Activated T-cell treated with anti-CD3 and anti-CD28 coated beads for 48 hours (primary cell): Measurements from ENCODE around the gene CXCL16.
"Not testable (repeated sequence)": the region's sequence is repeated elsewhere in the genome, so short reads cannot be mapped to it uniquely, and the experiment has no call there.

Experiments used
- DNase-seq: peaks from one replicate; pipeline ENCODE4 v3.0.0-alpha.2; 2020; ENCODE audit warnings: low read depth

CXCL16 gene

DNA sequence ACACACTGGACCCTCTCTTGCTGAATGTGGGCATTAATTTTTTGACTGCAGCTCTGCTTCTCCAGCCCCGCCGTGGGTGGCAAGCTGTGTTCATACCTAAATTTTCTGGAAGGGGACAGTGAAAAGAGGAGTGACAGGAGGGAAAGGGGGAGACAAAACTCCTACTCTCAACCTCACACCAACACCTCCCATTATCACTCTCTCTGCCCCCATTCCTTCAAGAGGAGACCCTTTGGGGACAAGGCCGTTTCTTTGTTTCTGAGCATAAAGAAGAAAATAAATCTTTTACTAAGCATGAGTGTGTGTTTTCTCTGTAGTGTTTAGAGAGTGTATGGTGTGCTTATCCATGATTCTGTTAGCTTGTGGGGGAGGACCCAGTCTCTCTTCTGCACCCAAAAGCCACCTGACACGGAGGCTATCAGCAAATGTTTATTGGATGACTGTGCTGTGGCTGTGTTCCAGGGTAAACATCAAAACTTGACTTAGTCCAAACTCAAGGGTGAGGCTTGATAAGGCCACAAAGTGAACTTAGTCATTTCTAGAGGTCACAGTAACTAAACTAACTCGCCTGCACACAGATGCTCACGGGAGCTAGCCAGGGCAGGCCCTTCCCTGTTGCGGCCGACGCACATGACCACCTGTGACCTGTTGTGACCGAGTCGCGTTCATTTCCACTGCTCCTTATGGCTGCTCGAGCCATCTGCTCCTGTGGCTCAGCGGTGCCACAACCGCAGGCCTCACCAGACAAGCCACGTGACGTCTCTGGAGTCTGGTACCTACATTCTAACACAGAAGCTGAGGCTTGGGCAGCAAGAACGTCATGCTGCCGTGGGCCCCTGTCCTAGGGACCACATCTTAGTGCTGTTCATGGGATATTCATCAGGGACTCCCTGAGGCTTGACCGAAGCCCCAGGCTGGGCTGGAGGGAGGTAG, 18.3 kb downstream of the CXCL16 start:
- no peak for DNase-seq

DNA sequence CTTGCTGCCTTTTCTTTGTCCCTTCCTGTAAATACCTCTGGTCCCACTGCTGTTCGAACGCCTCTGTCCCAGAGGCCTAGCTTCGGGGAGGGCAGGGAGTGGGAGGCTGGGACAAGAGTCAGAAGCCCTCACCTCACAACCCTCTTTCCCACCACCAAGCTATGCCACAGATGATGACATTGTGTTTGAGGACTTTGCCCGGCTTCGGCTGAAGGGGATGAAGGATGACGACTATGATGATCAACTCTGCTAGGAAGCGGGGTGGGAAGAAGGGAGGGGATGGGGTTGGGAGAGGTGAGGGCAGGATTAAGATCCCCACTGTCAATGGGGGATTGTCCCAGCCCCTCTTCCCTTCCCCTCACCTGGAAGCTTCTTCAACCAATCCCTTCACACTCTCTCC, 18.9 kb downstream of the CXCL16 start:
- no peak for DNase-seq

DNA sequence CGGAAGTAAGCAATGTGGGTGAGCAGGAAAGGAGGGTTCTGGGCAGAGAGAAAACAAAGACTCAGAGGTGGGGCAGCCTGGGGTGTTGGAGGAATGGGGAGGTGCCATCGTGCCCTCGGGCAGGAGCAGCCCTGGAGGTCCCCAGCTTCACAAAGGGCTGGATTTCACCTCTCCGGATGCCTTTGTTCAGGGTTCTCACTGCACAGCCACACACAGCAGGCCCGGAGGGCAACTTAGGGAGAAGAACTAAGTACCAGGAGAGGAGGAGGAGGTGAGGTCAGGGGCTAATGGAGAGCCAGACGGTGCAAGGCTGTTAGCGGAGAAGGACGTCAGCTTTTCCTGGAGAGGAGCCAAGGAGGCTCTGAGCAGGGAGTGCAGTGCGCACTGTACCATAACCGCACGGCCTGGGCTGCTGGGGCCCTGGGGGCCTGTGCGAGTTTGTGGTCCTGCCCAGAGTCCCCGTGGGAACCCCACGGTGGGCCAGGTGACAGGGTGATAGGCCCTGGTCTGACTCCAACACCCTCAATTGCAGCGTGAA, 20.0 kb downstream of the CXCL16 start:
- no peak for DNase-seq

DNA sequence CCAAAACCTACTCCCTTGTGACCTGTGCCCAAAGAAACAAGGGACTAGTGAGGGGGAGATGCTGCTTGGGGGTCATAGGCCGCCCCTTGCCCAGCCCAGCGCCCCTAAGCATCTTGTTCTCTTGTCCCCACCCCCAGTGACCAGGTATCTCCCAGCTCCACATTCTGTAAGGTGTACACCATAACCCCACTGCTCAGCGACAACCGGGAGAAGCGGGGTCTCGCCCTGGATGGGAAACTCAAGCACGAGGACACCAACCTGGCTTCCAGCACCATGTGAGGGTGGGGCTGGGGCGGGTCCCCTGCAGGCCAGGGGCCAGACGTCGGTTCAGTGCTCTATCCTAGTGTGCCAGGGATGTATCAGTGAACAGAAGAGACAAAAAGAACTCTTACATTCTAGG, 20.6 kb downstream of the CXCL16 start:
- DNase-seq, result no peak

DNA sequence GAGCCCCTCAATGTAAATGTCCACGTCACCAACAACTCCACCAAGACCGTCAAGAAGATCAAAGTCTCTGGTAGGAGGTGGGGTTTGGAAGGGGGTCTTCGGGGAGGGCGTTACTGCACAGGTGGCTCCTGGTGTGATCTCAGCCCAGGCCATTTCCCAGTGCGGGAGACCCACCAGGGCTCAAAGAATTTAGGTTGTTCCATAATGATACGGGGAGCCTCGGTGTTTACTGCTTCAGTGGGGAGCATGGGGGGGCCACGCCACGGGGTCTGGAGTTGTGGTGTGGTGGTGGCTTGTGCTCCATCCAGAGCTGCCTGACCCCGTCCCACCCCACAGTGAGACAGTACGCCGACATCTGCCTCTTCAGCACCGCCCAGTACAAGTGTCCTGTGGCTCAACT, 21.5 kb downstream of the CXCL16 start:
- no peak for DNase-seq

DNA sequence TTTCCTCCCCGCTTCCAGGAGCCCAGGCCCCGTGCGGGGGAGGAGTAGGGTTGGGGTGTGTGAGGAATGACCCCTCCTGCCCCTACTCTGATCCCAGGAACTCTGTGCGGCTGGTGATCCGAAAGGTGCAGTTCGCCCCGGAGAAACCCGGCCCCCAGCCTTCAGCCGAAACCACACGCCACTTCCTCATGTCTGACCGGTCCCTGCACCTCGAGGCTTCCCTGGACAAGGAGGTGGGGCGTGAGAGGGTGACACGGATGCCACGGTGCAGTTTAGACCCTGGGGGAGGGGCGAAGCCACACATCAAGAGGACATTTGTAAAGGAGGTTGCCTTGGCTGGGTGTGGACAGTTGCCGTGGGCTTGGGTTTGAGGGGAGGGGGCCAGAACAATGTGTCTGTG, 21.9 kb downstream of the CXCL16 start:
- no peak for DNase-seq

DNA sequence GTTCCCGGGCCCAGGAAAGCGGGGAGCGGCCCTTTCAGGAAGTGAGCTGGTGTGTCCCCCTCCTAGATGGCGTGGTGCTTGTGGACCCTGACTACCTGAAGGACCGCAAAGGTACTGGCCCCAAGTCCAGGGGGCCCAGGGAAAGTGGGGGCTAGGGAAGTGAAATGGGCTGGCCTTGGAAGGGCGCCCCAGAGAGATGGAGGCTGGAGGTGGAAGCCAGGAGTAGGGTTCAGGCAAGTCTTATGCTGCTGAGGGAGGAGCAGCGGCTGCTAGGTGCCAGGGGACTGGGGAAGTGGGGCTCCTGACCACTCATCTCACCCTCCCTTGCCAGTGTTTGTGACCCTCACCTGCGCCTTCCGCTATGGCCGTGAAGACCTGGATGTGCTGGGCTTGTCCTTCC, 23.6 kb downstream of the CXCL16 start:
- DNase-seq, result no peak

DNA sequence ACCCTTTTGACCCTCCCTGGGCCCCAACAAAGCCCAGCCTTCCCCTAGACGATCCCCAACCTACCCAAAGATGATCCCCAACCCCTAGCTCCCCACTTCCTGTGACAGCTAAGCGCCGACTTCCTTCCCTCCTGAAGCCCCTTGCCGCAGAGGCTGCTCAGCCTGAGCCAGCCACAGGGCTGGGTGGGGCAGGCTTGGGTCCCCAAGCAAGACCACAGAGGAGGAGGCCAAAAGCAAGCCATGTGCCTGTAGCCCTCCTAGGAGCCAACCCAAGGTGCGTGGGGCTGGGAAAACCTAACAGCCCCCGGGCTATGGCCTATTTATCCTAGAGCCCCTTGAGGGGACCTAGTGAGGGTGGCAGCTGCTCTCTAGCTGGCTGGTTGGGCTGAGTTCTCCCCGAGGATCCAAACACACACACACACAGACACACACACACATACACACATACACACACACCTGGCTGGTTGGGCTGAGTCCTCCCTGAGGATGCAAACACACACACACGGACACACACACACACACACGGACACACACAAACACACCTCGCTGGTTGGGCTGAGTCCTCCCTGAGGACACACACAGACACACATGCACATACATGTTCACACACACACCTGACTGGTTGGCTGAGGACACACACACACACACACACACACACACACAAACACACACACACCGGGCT, 24.5 kb downstream of the CXCL16 start:
- DNase-seq, result no peak

DNA sequence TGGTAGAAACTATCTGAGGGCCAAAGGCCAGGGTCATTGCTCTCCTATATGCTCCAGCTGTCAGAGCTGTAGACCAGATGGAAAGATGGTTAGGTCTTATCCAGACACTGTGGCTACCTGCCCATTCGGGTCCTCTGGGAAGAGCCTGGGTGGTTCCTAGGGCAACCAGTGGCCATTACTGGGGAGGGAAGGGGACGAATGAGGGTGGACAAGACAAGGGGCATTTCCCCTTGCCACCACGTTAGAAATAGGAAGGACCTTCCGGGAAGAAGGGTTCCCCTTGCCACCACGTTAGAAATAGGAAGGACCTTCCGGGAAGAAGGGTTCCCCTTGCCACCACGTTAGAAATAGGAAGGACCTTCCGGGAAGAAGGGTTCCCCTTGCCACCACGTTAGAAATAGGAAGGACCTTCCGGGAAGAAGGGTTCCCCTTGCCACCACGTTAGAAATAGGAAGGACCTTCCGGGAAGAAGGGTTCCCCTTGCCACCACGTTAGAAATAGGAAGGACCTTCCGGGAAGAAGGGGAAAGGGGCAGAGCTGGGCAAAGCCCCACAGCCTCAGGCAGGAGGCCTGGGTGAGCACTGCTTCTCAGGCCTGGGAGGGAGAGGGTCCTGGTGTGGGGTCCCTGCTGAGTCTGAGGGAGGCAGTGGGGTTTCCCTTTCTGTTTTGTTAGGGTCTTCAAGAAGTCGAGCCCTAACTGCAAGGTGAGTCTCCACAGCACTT, 25.2 kb downstream of the CXCL16 start:
- DNase-seq, result not testable (repeated sequence)

DNA sequence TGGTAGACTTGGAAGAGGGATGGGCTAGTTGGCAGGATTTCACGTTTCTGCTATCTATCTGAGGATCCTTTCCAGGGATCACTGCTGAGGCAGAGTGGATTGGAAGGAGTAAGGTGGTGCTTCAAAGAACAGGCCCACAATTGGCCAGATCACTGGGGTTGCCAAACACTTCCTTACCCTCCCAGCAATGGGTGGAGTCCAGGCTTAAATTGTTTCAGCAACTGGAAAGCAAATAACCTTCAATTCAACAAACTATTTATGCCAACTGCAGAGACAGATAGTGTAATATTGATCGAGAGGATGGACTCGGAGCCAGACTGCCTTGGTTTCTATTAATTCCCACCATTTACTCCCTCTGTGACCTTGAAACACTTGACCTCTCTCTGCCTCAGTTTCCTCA, 27.2 kb downstream of the CXCL16 start:
- no peak for DNase-seq

DNA sequence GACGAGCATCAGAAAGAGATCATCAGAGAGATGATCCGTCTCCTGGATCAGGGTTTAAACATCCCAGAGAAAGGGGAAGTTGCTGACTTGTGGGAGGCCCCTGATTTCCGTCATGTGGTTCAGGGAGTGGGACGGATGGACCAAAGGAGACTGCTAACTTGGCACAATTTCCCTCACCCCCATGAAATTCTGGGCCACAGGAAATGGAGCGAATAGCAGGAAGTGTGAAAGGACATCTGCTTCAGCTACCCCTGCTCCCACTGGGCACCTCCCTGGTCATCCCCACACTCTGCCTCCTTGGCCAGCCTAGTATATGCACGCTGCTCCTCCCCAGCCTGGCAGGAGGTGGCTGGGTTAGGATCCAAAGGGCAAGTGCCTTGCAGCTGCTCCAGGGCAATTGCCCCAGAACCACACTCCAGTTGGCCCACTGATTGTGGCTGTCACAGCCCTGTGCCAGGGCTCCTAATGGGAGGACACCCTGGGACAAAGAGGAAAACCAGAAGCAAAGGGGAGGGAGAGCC, 28.0 kb downstream of the CXCL16 start:
- no peak for DNase-seq

DNA sequence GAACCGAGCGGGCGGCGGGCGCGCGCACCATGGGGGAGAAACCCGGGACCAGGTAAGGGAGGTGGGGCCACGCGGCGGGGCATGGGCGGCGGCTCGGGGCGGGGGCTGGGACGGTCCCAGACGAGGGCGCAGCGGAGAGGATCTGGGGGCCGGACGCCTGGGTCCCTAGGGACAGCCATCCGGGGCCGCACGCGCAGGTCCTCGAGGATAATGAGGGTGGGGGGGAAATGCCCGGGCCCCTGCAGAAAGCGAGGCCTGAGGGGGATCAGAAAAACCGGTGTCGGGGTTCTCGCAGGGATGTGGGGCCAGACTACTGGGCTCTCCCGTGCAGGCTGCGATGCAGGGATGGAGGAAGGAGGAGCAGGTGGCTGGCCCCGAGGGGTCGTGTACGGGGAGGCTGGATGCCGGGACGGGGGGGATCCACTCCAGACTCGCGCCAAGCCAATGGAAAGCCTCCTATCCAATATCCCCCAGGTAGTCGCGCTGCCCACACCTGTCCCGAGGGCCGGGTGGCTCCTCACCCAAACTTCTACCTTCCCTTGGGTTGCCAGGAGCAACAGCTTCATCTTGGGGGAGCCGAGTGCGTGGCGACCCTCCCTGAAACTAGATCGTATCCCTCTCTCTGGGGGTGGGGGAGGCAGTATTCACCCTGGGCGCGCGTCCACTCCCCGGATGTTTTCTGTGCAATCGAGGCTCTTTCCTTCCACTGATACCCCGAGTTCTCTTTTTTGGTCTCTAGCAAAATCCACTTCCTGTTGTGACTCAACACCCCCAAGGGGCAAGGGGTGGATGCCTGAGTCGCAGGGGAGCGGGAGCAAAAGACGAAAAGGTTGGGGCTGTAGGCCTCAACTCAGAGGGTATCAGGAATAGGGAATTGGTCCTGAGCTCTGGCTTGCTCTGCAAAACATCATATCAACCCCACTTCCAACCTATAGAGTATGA, 28.8 kb downstream of the CXCL16 start:
- peak; percentile 24 for DNase-seq

DNA sequence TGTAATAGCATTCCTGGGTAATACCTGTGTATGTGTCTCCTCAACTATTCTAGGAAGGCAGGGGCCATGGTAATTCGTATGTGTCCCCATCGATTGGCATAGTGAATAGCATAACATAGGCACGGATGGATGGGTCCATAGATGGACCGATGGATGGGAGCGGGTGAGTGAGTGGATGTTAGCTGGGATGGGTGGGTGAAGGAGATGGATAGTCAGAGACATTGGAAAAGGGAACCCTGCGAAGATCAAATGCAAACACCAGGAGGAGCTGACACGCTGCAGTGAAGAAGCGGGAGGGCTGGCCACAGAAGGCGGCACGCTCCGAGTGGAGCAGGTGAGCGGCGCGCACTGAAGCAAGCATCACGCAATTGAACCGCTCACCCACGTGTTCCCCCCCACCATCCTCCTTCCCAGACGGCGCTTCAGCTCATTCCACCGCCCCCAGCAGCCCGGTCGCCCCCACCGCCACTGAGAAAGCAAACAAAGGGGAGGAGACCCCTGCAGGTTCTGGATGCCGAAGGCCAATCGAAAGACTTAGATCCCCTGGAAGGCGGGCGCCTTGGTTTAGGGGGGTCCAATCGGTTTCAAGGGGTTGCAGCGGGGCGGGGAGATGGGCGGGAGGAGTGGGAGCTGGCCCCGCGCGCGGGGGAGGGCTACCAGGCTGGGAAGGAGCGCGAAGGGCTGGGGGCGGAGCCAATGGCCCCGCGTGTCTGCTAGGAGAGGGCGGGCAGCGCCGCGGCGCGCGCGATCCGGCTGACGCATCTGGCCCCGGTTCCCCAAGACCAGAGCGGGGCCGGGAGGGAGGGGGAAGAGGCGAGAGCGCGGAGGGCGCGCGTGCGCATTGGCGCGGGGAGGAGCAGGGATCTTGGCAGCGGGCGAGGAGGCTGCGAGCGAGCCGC, 29.7 kb downstream of the CXCL16 start, which contains the start of gene ARRB2:
Gene ARRB2 (plus strand): TSS at position 839 of the 899 bp plus-strand sequence. CDS start 90 bp downstream, outside the sequence.
- peak; percentile 99 for DNase-seq

DNA sequence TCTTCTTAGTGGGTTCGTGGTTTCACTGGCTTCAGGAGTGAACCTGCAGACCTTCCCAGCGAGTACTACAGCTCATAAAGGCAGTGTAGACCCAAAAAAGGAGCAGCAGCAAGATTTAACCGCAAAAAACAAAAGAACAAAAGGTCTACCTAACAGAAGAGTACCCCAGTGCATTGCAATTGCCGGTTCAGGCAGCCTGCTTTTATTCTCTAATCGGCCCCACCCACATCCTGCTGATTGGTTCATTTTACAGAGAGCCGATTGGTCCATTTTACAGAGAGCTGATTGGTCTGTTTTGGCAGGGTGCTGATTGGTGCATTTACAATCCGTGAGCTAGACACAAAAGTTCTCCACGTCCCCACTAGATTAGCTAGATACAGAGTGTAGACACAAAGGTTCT, 31.3 kb downstream of the CXCL16 start:
- DNase-seq, result peak; percentile 52

DNA sequence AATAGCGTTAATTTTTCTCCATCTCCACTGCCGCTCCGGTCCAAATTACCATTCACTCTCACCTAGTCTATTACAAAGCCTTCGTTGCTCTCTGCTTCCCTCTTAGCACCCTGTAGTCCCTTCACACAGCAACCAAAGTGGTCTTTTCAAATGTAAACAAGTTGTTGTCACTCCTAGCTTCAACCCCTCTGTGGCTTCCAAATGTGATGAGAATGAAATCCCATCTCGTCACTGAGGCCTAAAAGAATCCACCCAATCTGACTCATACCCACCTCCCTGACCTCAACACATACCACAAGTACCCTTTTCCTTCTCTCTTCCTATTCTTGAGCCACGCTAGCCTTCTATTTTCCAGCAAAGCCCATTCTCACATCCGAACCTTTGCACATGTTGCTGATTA, 33.6 kb downstream of the CXCL16 start:
- no peak for DNase-seq

DNA sequence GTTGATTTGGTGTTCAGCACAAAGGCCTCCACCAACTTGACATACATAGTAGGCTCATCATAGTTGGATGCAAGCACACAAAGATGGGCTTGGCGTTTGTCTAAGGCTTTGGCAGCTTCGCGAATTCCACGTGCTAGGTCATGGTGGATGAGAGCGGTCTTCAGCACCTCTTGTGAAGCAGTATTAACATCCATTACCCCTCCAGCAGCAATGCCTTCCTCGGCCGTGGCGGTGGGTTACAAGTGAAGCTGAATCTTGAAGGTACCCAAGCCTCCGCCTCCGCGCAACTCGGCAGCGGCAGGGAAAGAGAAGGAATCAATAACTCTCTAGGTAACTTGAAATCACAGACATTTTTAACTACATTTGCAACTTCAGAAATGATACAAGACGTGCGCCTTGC, 34.7 kb downstream of the CXCL16 start:
- DNase-seq, result no peak

DNA sequence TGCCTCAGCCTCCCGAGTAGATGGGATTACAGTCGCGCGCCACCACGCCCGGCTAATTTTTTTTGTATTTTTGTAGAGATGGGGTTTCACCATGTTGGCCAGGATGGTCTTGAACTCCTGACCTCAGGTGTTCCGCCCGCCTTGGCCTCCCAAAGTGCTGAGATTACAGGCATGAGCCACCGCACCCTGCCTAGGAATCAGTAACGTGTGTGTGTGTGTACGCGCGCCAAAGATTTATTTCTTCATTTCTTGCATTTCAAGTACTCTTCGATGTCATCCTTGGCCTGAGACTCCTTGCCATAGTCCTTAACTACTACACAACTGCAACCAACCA, 35.2 kb downstream of the CXCL16 start:
- not testable (repeated sequence) for DNase-seq

DNA sequence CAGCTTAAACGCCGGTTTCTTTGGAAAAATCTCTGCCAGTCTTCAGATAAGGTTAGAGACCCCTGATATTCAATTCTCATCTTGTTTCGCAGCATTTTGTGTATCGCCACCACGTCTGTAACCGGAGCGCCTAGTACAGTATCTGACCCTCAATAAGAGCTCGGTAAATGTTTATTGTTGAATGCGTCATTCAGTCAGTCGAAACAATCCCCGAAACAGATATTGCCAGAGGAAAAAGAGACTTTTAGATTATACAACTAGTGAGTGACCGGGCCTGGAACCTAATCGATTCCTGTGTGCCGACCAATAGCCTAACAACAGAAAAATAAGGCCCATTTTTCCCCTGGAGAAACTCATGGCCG, 36.4 kb downstream of the CXCL16 start:
- DNase-seq, result no peak

DNA sequence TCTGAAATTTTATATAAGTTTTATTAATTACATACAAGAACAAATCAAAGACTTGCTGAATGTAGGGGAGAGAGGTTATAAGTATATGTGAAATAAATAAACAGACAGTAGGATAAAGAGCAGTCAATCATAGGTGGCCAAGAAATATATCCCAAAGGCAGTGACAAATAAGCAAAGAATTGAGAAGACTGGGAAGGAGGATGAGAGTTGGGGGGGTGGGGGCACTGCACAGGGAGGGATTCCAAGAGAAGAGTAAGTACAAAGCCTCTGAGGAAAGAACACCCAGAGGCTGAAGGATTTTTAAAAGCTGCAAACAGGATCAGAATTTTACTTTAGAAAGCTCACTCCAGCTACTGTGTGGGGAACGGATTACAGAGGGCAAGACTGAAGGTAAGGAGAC, 38.6 kb downstream of the CXCL16 start:
- DNase-seq, result no peak

DNA sequence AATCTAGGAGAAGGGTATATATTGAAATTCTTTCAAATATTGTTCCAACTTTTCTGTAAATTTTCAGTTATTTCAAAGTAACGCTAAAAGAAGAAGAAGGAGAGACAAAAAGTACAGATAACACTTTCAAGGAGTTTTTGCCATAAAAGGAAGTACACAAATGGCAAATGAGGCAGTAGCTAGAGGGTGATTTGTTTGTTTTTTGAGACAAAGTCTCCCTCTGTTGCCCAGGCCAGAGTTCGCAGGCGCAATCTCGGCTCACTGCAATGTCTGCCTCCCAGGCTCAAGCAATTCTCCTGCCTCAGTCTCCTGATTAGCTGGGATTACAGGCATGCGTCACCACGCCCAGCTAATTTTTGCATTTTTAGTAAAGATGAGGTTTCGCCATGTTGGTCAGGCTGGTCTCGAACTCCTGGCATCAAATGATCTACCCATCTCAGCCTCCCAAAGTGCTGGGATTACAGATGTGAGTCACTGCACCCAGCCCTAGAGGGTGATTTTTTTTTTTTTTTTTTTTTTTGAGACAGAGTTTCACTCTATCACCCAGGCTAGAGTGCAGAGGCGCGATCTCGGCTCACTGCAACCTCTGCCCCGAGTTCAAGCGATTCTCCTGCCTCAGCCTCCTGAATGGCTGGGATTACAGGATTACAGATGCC, 40.2 kb downstream of the CXCL16 start:
- DNase-seq, result not testable (repeated sequence)
